Measurements from ENCODE around the gene AUTS2. TPM values are rescaled to one million over a fixed set of nuclear protein-coding genes. Genes with fewer than 3 reads are reported as not detected.
"Not testable (repeated sequence)": the region's sequence is repeated elsewhere in the genome, so short reads cannot be mapped to it uniquely, and the experiment has no call there.

AUTS2 gene
- total RNA-seq, 1 donor from 2014 or later = 125 TPM

DNA sequence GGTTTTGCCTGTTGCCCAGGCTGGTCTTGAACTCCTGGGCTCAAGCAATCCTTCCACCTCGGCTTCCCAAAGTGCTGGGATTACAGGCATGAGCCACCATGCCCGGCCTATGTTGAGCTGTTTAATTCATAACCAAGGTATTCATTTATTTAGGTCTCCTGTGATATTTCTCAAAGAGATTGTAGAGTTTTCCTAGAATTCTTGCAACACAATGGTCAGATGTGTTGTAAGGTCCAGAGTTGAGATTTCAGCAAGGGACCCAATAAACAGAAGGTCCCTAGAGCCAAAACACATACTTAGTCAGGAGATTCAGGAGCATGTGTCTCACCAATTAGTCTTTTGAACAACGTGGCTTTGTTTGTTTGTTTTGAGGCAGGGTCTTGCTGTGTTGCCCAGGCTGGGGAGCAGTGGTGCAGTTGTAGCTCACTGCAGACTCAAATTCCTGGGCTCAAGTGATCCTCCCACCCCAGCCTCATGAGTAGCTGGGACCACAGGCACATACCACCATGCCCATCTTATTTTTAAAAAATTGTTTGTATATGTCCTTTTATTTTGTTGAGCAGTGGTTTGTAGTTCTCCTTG lies 1212.4 kb downstream of the AUTS2 start:
- Mint-ChIP-seq H3K27me3 (peaks cover 3% of the 10 kb centered on the region), H3K9me3 (ENCODE audit: low read depth) (no peaks in the 10 kb centered on the region), H3K36me3 (ENCODE audit: insufficient read depth) (no peaks in the 10 kb centered on the region), H3K4me3 (ENCODE audit: low read depth) (no peak overlapping the region), H3K4me1 (ENCODE audit: low read depth) (peaks cover 15% of the 10 kb centered on the region), H3K27ac (no peak overlapping the region)
- DNase-seq (ENCODE audit: low spot score, unreplicated experiment) = no peak
- TF ChIP-seq, protein P1, sequence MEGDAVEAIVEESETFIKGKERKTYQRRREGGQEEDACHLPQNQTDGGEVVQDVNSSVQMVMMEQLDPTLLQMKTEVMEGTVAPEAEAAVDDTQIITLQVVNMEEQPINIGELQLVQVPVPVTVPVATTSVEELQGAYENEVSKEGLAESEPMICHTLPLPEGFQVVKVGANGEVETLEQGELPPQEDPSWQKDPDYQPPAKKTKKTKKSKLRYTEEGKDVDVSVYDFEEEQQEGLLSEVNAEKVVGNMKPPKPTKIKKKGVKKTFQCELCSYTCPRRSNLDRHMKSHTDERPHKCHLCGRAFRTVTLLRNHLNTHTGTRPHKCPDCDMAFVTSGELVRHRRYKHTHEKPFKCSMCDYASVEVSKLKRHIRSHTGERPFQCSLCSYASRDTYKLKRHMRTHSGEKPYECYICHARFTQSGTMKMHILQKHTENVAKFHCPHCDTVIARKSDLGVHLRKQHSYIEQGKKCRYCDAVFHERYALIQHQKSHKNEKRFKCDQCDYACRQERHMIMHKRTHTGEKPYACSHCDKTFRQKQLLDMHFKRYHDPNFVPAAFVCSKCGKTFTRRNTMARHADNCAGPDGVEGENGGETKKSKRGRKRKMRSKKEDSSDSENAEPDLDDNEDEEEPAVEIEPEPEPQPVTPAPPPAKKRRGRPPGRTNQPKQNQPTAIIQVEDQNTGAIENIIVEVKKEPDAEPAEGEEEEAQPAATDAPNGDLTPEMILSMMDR (IDR thresholded peaks at IDR 0.05; ENCODE audit: unreplicated experiment) = no peak

DNA sequence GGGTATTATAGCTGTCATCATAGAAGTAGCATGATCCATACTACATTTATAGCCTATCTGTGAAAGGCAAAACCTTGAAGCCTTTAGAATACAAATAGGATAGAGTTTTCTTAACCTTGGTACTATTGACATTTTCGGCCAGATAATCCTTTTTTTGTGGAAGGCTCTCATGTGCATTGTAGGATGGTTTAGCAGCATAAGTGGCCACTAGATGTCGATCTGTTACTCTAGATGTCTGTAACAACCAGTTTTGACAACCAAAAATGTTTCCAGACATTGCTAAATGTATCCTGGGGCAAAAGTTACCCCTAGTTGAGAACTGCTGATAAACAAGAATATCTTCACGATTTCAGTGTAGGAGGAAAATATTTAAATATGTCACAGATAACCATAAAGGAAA lies 1214.2 kb downstream of the AUTS2 start:
- DNase-seq (ENCODE audit: low spot score, unreplicated experiment) = no peak
- peaks cover 15% of the 10 kb centered on the region for H3K4me1 Mint-ChIP-seq (ENCODE audit: low read depth)
- no peak overlapping the region for H3K27ac Mint-ChIP-seq
- peaks cover 3% of the 10 kb centered on the region for H3K27me3 Mint-ChIP-seq
- TF ChIP-seq, protein P1 (IDR thresholded peaks at IDR 0.05; ENCODE audit: unreplicated experiment) = peak; percentile 22
- no peak overlapping the region for H3K4me3 Mint-ChIP-seq (ENCODE audit: low read depth)
- no peaks in the 10 kb centered on the region for H3K36me3 Mint-ChIP-seq (ENCODE audit: insufficient read depth)
- H3K9me3 Mint-ChIP-seq (ENCODE audit: low read depth) = peaks cover 3% of the 10 kb centered on the region

DNA sequence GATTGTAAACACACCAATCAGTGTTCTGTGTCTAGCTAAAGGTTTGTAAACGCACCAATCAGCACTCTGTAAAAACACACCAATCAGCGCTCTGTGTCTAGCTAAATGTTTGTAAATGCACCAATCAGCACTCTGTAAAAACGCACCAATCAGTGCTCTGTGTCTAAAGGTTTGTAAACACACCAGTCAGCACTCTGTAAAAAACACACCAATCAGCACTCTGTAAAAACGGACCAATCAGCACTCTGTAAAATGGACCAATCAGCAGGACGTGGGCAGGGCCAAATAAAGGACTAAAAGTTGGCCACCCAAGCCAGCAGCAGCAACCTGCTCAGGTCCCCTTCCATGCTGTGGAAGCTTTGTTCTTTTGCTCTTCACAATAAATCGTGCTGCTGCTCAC lies 1224.2 kb downstream of the AUTS2 start:
- Mint-ChIP-seq H3K27me3 (peaks cover 17% of the 10 kb centered on the region), H3K9me3 (ENCODE audit: low read depth) (peaks cover 22% of the 10 kb centered on the region)
- H3K27ac Mint-ChIP-seq; H3K4me3 Mint-ChIP-seq (ENCODE audit: low read depth); DNase-seq (ENCODE audit: low spot score, unreplicated experiment); H3K4me1 Mint-ChIP-seq (ENCODE audit: low read depth); H3K36me3 Mint-ChIP-seq (ENCODE audit: insufficient read depth): not testable (repeated sequence)

DNA sequence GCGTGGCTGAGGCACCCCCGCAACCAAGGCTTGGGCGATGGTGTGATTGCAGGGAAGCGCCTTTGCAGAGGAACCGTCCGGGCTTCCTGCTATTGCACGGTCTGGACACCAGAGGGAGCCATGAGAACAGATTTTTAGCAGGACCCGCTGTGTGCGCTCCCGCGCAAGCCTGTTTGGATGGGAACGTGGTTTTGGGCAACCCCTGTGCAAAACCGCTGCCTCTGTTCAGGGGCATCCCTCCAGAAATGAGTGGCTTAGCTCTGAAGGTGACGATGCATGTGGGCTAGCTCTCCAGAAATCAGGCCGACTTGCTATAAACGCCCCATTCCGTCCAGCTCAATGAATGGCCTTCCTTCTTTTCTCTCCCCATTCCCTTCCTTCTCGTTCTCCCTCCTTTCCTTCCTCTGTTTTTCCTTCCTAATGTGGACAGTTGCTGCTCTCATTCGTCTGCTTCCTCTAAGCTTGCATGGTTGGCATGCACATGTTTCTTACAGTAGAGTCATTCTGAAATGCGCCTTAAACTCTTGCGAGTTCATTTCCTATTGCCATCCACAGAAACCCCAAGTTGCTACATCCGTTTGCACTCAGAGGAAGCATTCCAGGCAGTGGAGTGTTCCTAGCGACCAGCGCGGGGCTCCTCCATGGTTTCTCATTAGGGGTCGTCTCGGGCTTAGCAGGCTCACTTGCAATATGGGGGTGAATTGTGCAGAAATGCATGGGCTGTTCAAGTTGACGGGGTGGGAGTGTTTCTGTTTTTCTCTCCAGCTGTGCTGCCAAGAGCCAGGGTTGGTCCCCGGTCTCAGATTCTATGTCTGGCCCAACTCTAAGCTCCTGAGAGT lies 1231.2 kb downstream of the AUTS2 start:
- peak; percentile 47 for DNase-seq (ENCODE audit: low spot score, unreplicated experiment)
- H3K4me1 Mint-ChIP-seq (ENCODE audit: low read depth) = peaks cover 3% of the 10 kb centered on the region
- H3K4me3 Mint-ChIP-seq (ENCODE audit: low read depth) = peak overlapping the region; percentile 30
- peaks cover under 1% of the 10 kb centered on the region for H3K9me3 Mint-ChIP-seq (ENCODE audit: low read depth)
- peaks cover 31% of the 10 kb centered on the region for H3K27me3 Mint-ChIP-seq
- H3K27ac Mint-ChIP-seq = peak overlapping the region; percentile 20
- TF ChIP-seq, protein P1 (IDR thresholded peaks at IDR 0.05; ENCODE audit: unreplicated experiment) = peak; percentile 79
- H3K36me3 Mint-ChIP-seq (ENCODE audit: insufficient read depth) = no peaks in the 10 kb centered on the region

DNA sequence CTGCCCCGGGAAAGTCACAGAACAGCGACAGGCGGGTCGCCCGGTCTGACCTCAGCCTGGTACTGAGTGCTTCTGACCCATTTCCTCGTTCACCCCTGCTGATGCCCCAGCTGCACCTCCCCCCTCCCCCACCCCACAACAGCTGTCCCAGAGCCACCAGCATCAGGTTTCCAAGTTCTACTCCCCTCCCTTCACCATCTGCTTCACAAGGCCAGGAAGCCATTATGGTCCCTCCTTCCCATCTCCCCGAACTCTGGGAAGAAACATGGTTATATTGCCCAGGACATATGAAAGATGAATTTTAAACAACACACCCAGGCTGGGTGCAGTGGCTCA lies 1231.8 kb downstream of the AUTS2 start:
- peaks cover 3% of the 10 kb centered on the region for H3K4me1 Mint-ChIP-seq (ENCODE audit: low read depth)
- H3K36me3 Mint-ChIP-seq (ENCODE audit: insufficient read depth) = peaks cover 1% of the 10 kb centered on the region
- no peak for DNase-seq (ENCODE audit: low spot score, unreplicated experiment)
- H3K9me3 Mint-ChIP-seq (ENCODE audit: low read depth) = peaks cover 5% of the 10 kb centered on the region
- TF ChIP-seq, protein P1 (IDR thresholded peaks at IDR 0.05; ENCODE audit: unreplicated experiment) = no peak
- H3K27ac Mint-ChIP-seq = no peak overlapping the region
- no peak overlapping the region for H3K4me3 Mint-ChIP-seq (ENCODE audit: low read depth)
- H3K27me3 Mint-ChIP-seq = peaks cover 31% of the 10 kb centered on the region
